Renal cortical epithelial cell (primary cell): ENCODE measurements around the gene EPO. TPM values are rescaled to one million over a fixed set of nuclear protein-coding genes. Genes with fewer than 3 reads are reported as not detected.
"Not testable (repeated sequence)": the region's sequence is repeated elsewhere in the genome, so short reads cannot be mapped to it uniquely, and the experiment has no call there.

Experiments used
- DNase-seq: peaks from one replicate; pipeline ENCODE4 v3.0.0-alpha.2; 2011; ENCODE audit warnings: low read depth
- total RNA-seq: library from RNA; depleted of rRNA; stranded (reverse); fragments of >200 nt; gene quantifications from 2 replicates; pipeline ENCODE4 v1.2.3, GENCODE V29; 2014

Gene EPO
- total RNA-seq, 1 donor from 2014 or later = not detected

DNA sequence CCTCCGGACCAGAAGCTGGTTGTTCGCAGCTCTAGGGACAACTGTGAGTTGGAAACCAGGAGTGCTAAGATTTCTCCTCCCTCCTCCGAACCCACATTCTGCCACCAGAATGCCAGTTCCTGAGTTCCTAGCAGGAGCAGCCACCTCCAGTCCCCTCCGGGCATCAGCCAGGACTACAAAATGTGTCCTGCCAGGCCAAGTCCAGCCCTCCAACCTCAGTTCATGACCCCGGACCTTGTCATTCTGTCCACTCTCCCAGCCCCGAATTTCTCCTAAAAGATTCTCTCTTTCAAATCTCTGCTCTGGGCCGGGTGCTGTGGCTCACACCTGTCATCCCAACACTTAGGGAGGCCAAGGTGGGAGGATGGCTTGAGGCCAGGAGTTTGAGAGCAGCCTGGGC lies 15.5 kb downstream of the EPO start:
- DNase-seq = no peak

DNA sequence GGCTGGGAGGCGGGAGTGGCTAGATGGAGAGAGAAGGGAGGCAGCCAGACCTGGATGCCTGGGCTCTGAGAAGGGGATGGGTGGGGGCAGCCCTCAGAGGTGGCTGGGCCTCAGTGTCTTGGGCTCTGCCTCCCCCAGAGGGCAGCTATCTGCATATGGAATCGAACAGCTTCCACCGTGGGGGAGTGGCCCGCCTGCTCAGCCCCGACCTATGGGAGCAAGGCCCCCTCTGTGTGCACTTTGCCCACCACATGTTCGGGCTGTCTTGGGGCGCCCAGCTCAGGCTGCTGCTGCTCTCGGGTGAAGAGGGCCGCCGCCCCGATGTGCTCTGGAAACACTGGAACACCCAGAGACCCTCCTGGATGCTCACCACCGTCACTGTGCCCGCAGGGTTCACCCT lies 16.4 kb downstream of the EPO start:
- no peak for DNase-seq

DNA sequence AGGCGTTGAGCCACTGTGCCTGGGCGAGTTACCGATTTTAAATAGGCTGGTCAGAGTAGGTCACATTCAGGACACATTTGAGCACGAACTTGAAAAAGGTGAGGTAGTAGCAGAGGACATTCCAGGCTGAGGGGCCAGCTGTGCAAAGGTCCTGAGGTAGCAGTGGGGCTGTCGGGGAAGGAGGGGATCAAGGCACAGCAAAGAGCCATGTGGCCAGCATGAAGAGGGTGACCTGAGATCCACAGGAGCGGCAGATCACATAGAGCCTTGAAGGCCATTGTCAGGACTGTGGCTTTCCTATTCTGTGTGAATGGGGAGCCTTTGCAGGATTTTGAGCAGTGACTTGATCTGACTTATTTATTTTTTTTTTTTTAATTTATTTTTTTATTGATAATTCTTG lies 19.7 kb downstream of the EPO start:
- DNase-seq = no peak

DNA sequence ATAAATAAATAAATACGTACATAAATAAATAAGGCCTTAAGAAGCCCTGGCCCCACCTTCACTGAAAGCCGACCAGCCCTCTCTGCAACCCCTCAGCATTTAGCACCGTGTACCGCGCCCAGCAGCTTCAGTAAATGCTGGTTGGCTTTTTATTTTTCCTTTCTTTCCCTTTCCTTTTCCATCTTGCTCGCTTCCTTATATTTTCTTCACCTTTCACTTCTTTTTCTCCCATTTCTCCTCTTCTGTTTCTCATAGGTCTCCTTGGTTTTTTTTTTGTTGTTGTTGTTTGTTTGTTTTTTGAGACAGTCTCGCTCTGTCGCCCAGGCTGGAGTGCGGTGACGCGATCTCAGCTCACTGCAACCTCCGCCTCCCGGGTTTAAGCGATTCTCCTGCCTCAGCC lies 24.3 kb downstream of the EPO start:
- DNase-seq = no peak

DNA sequence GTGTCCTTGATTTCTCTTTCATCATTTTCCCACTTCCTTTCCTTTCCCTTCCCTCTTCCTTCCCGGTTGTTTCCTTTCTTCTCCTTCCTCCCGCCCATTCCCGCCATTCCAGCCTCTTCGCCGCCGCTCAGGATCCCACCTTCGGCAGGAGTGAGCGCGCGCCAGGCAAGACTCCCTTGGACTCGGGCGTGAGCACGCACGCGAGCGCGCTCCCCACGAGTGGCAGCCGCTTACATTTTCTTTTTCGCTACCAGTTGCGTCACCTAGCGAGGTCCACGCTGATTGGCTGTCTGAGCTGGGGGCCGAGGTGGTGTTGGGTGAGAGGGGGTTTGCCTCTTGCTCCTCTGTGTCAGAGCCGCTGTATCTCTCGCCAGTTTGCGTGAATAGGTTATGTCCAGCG lies 24.9 kb downstream of the EPO start:
- peak; percentile 15 for DNase-seq

GRCh38 chr7:100752994-100753393 lies 32.7 kb downstream of the EPO start:
- no peak for DNase-seq

DNA sequence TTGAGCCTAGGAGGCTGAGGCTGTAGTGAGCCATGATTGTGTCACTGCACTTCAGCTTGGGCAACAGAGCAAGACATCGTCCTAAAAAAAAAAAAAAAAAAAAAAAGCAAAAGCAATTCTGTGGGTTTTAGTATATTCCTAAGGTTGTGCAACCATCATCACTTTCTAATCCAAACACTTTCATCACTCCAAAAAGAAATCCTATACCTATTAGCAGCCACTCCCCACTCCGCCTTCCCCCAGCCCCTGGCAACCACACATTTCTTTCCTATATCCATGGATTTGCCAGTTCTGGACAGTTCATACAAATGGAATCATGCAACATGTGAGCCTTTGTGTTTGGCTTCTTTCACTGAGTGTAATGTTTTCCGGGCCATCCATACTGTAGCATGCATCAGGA lies 33.5 kb downstream of the EPO start:
- DNase-seq = no peak

- DNase-seq = no peak
These were observed 39.3 kb downstream of the EPO start for GRCh38 chr7:100759357-100760171.

DNA sequence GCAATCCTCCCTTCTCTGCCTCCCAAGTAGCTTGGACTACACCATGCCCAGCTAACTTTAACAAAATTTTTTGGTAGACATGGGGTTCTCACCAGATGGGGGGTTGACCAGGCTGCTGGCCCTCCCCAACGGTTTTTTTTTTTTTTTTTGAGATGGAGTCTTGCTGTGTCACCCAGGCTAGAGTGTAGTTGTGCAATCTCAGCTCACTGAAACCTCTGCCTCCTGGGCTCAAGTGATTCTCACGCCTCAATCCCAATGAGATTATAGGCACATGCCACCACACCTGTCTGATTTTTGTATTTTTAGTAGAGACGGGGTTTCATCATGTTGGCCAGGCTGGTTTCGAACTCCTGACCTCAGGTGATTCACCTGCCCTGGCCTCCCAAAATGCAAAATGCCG lies 42.6 kb downstream of the EPO start:
- not testable (repeated sequence) for DNase-seq

GRCh38 chr7:100763556-100764140 lies 43.4 kb downstream of the EPO start:
- DNase-seq = no peak

DNA sequence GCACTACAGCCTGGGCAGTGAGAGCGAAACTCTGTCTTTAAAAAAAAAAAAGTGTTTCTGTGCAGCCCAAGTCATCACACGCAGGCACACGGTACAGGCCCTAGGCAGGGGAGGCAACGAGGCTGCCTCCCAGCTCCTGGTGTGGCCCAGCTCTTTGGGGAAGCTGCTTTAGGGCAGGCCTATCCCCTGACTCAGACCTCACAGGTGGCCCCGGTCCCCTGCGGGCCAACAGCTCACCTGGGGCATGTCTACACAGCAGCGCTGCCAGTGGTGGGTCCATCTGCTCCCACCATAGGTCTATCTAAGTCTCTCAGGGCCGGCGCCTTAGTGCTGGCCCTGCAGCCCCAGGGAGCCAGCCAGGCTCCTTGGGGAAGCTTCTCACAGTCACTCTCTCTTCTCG lies 44.6 kb downstream of the EPO start:
- DNase-seq = no peak

DNA sequence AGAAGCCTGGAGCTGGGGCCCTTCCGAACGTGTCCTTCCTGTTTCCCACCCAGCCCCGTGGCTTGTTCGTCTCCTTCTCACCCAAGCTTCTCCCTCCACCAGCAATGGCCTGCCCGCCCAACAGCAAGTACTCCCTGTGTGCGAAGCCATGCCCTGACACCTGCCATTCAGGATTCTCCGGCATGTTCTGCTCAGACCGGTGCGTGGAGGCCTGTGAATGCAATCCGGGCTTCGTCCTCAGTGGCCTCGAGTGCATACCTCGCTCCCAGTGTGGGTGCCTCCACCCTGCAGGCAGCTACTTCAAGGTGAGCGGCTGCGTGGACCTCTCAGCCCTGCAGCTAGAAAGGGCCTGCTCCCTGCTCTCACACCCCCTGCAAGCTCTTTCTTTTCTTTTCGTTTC lies 45.0 kb downstream of the EPO start:
- no peak for DNase-seq

DNA sequence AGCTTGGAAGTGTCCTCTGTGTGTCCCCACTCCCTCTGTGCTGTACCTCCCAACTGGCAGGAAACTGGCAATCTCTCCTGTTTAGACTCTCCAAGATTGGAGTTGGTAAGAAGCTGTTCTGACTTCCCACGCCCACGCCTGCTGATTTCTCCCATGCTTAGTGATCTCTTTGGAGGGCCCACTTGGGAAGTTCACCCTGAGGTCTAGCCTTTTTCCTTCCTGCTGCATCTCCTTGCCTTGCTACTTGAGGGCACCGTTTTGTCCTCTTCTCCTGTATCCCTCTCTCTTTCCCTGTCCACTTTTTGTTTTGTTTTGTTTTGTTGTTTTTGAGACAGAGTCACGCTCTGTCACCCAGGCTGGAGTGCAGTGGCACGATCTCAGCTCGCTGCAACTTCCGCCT lies 48.5 kb downstream of the EPO start:
- no peak for DNase-seq

Other genes with a start within 250 kb of the EPO start
- gene TSC22D4, start 241.3 kb upstream of the EPO start, total RNA-seq = 14.6 and 25.2 TPM in 2 replicates
- 0.20 TPM in 1 of 2 replicates, not detected in the other for gene NYAP1, start 236.5 kb upstream of the EPO start, total RNA-seq
- 4.2 and 8.2 TPM in 2 replicates for gene AGFG2, start 181.3 kb upstream of the EPO start, total RNA-seq
- not detected in 2 replicates for gene SAP25, start 146.6 kb upstream of the EPO start, total RNA-seq
- 5.0 and 10.6 TPM in 2 replicates for gene LRCH4, start 134.3 kb upstream of the EPO start, total RNA-seq
- gene FBXO24, start 134.1 kb upstream of the EPO start, total RNA-seq = 0.35 TPM in 1 of 2 replicates, not detected in the other
- 1.9 and 2.3 TPM in 2 replicates for gene PCOLCE, start 118.1 kb upstream of the EPO start, total RNA-seq
- gene MOSPD3, start 107.9 kb upstream of the EPO start, total RNA-seq = 10.2 and 12.9 TPM in 2 replicates
- gene TFR2, start 78.9 kb upstream of the EPO start, total RNA-seq = 0.35 and 1.0 TPM in 2 replicates
- gene ACTL6B, start 64.0 kb upstream of the EPO start, total RNA-seq = not detected in 2 replicates
- gene GNB2, start 46.7 kb upstream of the EPO start, total RNA-seq = 120 and 162 TPM in 2 replicates
- 7.3 and 26.1 TPM in 2 replicates for gene GIGYF1, start 26.2 kb upstream of the EPO start, total RNA-seq
- 21.1 and 63.4 TPM in 2 replicates for gene POP7, start 14.3 kb upstream of the EPO start, total RNA-seq
- gene ZAN, start 13.1 kb downstream of the EPO start, total RNA-seq = not detected in 2 replicates
- 80.9 and 141 TPM in 2 replicates for gene EPHB4, start 107.1 kb downstream of the EPO start, total RNA-seq
- gene SLC12A9, start 132.2 kb downstream of the EPO start, total RNA-seq = 13.8 and 25.5 TPM in 2 replicates
- gene TRIP6, start 146.9 kb downstream of the EPO start, total RNA-seq = 87.9 and 95.2 TPM in 2 replicates
- 32.8 and 51.7 TPM in 2 replicates for gene SRRT, start 154.6 kb downstream of the EPO start, total RNA-seq
- 2.1 and 5.2 TPM in 2 replicates for gene UFSP1, start 169.2 kb downstream of the EPO start, total RNA-seq
- gene ACHE, start 175.4 kb downstream of the EPO start, total RNA-seq = 0.94 and 1.2 TPM in 2 replicates
- 0.75 TPM in 1 of 2 replicates, not detected in the other for gene MUC3A, start 229.1 kb downstream of the EPO start, total RNA-seq
- not detected in 2 replicates for gene MUC12, start 249.1 kb downstream of the EPO start, total RNA-seq